NCI-H2171 treated with DMSO at 0.1 percent for 48 hours (cell line): ENCODE measurements around the gene PLCH1.

Source experiments
- DNase-seq: peaks from one replicate; lab custom pipeline; 2025; lab: John Stamatoyannopoulos, UW

PLCH1 gene

DNA sequence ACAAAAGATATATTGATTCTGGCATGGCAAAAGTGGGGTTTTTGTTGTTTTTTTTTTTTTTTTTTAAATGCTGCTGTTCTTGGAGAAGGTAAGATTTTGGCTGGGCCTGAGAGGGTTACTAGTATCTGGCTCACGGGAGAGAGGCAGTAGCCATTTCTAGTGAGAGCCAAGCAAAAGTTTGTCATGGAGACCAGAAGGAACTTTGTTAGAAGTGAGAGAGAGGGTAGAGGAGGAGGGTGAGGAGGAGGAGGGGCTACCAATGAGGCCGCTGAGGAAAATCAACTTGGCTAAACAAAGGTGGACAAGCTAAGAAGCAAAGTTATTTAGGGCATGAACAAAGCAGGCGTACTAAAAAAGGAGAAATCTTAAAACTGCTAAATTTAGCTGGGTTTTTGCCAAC lies 402.5 kb downstream of the PLCH1 start:
- no peak for DNase-seq

- DNase-seq = no peak
Observed at GRCh38 chr3:155339052-155339451, 405.8 kb downstream of the PLCH1 start.

DNA sequence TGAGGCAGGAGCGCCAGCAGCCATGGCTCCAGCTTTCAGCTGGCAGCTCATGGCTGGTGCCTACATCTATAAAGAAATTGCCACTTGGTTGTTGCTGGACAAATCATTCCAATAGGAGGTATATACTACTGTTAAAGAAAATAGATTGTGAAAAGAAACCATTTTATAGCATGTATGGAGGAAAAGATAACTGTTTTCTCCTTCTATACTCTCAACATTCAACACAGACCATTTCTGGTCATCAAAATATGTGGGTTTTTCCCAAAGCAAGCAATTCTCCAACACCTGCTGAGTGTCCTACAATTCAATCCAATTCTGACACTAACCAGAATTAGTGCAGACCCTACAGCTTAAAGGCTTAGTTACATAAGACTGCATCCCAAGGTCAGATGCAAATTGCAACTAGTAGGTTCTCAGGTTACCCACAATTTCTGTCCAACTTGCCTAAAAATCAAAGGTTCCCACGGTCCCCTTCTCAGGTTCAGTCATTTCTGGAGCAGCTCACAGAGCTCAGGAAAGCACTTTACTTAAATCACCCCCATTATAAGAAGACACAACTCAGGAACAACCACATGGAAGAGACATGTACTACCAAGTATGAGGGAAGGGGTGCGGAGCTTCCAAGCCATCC lies 409.0 kb downstream of the PLCH1 start:
- DNase-seq = no peak

DNA sequence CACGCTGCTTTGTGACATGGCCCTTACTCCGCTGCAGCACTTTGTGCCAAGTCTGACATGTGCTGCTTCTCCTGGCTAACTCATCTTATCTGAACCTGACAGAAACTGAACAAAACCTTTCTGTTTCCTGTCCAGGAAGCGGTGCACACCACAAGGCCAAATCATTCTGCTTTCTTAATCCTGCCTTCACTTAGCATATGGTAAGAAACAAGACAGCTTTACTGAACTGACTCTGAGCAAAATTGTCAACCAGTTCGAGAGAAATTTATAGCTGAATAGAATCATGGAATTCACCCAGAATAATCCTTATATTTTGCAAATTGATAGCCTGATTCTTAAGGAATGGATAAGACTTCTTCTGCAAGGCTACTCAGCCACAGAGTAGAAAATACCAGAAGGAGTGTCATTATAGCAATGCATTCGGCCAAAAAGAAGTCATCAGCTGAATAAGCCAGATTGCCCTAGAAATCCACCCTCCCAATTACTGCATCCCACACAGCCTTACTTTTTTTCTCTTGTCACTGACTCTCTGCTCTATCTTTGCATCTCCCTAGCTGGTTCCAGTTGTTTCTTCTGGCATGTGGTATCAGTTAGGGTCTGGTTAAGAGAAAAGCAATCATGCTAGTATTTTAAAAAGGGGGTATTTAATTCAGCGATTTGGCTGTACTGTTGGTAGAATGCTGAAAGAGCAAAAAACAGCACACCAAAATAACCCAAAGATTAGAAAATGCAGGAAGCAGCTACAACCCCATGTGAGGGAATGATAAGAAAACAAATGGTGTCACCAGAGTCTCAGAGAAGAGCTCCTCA lies 409.8 kb downstream of the PLCH1 start:
- no peak for DNase-seq

DNA sequence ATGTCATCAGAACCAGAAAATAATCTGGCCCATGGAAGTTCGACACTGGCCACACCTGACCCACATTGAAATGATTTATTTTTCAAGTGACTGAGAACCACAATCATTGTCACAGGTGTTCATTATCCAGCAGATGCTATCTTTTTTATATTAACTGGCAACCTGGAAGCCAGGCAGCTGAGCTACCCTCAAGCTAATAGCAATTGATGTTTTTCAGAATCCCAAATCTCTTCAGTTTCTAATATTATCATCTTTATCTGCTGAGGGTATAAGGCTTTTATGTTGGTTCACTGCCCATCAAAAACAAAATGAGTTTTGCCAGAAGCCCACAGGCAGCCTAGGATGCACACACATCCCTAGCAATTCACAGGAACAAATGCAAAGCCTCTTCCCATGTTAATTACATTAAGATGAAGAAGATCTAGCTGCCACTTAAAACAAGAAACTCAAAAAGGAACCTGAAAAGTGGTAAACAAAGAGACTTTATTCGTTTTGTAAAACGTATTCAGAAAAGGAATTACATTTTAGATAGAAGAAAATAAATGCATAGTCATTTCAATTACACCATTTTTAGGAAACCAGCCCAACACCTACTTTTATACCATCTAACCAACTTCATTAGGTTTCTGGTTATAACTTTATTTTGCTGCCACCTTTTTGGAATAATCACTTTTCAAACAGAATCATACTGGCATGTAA lies 410.5 kb downstream of the PLCH1 start:
- DNase-seq = no peak

GRCh38 chr3:155332716-155333115 lies 412.2 kb downstream of the PLCH1 start:
- DNase-seq = no peak

DNA sequence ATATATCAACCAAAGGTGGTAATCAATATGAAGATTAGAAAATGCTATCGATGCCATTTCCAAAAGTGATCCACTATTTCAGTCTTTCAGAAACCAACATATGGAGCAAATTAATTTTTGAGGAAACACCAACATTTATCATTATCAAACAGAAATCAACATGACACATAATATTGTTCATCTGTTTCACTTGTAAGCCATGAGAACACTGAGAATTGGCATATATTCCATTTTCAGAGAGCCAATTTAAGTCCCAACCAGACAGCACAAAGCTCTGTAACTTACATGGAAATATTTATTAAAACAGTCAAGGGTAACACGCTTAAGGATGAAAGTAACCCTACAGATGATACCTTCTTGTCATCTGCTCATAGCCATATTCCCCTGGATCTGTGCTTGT lies 413.8 kb downstream of the PLCH1 start:
- no peak for DNase-seq

GRCh38 chr3:155330370-155330769 lies 414.5 kb downstream of the PLCH1 start:
- DNase-seq = no peak

DNA sequence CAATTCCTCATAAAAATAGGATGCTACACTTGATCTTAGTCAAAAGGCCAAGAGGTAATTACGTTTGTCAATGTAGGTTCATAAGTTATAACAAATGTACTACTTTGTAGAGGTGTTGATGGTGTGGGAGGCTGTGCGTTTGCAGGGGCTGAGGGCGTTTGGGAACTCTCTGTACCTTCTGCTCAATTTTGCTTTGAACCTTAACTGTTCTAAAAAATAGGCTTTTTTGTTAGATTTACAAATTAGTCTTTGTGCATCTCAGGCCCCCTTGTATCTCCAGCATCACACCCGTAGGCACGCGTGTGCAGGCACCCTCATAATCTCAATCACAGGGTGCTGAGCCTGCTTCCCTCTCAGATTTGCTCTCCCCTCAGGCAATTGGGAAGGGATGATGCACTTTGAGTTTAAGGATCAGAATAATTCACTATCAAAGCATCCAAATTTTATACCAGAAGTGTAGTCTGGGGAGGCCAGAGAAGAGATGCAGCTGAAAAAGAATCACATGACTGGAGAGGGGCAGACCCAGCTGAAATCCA lies 415.3 kb downstream of the PLCH1 start:
- no peak for DNase-seq

DNA sequence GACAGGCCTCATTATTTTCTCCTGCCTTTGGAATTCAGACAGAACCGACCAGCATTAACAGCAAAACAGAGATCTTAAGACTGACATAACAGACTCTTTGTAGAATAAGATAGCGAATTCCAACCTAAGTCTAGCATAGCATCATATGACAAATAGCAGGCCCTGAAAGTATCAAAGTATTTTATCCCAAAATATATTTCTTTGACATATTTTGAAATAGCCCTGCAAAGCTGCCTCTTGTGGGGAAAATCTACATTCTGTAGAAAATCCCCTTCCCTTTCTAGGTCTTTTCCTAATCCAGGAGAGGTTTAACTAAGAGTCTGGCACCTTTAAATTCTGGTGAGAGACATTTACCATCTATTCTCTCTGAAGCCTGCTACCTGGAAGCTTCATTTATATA lies 417.0 kb downstream of the PLCH1 start:
- DNase-seq = no peak

GRCh38 chr3:155327430-155327829 lies 417.4 kb downstream of the PLCH1 start:
- DNase-seq = no peak

DNA sequence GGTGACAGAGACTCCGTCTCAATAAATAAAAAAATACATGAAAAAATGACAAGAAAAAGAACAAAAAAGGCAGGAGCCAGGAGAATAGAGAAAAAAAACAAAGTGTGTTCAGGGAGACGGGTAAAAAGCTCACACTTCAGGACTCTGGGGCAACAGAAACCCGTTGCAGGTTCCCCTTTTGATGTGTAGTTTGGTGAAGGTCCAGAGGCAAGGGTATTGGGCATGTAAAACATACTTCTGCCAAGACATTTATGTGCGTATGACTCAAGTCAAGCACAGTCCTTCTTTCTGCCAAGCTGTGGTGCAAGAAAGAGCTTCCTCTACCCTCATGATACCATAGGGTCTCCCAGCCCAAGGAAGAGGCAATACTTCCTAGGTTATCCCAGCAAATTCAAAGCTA lies 418.0 kb downstream of the PLCH1 start:
- DNase-seq = no peak

- DNase-seq = no peak
Observed at GRCh38 chr3:155326244-155326643, 418.6 kb downstream of the PLCH1 start.
